ENCODE measurements around the gene TWIST2.

TWIST2 gene

DNA sequence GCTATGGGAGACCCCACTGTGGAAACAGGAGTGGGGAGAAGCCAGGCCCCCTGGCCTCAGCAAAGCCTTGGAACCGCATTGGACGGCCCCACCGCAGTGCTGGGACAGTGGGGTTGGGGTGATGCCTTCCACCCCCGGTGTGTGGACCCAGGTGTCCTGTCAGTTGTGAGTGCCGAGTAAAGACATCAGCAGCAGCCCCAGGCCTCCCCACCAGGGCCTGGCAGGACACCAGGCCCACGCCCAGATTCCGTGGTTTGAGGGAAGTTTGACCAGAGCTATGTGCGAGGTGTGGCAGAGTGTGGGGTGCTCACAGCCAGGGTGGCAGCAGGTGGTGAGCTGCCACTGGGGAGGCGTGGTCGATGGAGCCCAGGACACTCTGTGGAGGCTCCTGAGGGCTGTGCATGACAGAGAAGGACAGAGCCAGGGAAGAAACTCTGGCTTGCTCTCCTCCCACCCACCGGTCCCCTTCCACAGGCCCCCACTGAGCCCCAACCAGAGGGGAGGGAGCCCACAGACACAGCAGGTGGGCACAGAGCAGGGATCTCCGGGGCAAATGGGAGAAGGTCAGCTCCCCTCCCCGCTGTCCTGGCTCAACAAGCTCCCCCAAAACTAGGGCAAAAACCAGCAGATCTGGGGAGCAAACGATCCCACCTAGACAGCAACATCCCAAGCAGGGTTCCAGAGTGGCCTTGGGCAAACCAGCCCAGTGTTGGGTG is 69.1 kb downstream of the TWIST2 start:
- H4K20me1 ChIP-seq (ENCODE audit: insufficient read depth, low read length), result no peaks in the 10 kb centered on the region
- H3K36me3 ChIP-seq (replicated peaks; ENCODE audit: insufficient read depth, low read length), result no peaks in the 10 kb centered on the region
- H3K27ac ChIP-seq (ENCODE audit: low read length), result no peak overlapping the region
- H2AFZ ChIP-seq (ENCODE audit: low read length), result no peak overlapping the region
- H3K9me2 ChIP-seq (replicated peaks; ENCODE audit: insufficient read depth, low read length), result no peaks in the 10 kb centered on the region
- H3K9me3 ChIP-seq (replicated peaks; ENCODE audit: insufficient read depth, low read length), result no peaks in the 10 kb centered on the region
- TF ChIP-seq EZH2 (optimal IDR thresholded peaks at IDR 0.05; ENCODE audit: low read depth, low read length), result no peak
- no peak for TF ChIP-seq EZH2phosphoT487 (IDR thresholded peaks at IDR 0.05; ENCODE audit: low read length)
- no peak for TF ChIP-seq CTCF (IDR thresholded peaks at IDR 0.05; ENCODE audit: low read length)
- H3K4me3 ChIP-seq (ENCODE audit: low read length), result no peak overlapping the region
- no peak overlapping the region for H3K4me2 ChIP-seq (ENCODE audit: low read depth, low read length)
- peaks cover 32% of the 10 kb centered on the region for H3K27me3 ChIP-seq (replicated peaks; ENCODE audit: insufficient read depth, low read length)
- H3K79me2 ChIP-seq (ENCODE audit: low read length), result no peaks in the 10 kb centered on the region
- H3K9ac ChIP-seq (ENCODE audit: low read length), result no peak overlapping the region
- H3K4me1 ChIP-seq (ENCODE audit: low read length), result no peaks in the 10 kb centered on the region
- no peak for DNase-seq
- H3F3A ChIP-seq (ENCODE audit: insufficient read depth, low read length), result no peaks in the 10 kb centered on the region

DNA sequence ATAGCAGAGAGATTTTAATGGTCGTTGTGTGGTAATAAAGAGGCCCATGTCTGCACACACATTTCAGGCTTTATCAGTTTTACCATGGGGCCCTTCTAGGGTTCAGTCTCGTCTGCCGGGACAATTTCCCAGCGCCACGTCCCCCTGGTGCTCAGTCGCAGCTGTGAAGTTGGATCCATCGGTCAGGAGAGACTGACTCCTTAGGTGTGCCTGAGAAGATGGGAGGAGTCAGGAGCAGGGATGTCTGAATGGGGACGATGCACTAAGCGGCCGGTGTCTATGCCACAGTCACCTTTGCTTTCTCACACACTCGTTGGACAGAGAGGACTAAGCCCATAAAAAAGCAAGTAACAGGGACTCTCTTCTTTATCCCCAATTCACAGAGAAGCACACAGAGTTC is 71.4 kb downstream of the TWIST2 start:
- H3K27me3 ChIP-seq (replicated peaks; ENCODE audit: insufficient read depth, low read length), result peaks cover 34% of the 10 kb centered on the region
- H4K20me1 ChIP-seq (ENCODE audit: insufficient read depth, low read length), result no peaks in the 10 kb centered on the region
- H3K79me2 ChIP-seq (ENCODE audit: low read length), result no peaks in the 10 kb centered on the region
- no peaks in the 10 kb centered on the region for H3K36me3 ChIP-seq (replicated peaks; ENCODE audit: insufficient read depth, low read length)
- no peak overlapping the region for H3K27ac ChIP-seq (ENCODE audit: low read length)
- no peaks in the 10 kb centered on the region for H3F3A ChIP-seq (ENCODE audit: insufficient read depth, low read length)
- no peak overlapping the region for H2AFZ ChIP-seq (ENCODE audit: low read length)
- H3K4me3 ChIP-seq (ENCODE audit: low read length), result no peak overlapping the region
- H3K4me1 ChIP-seq (ENCODE audit: low read length), result no peaks in the 10 kb centered on the region
- H3K4me2 ChIP-seq (ENCODE audit: low read depth, low read length), result no peak overlapping the region
- no peak overlapping the region for H3K9ac ChIP-seq (ENCODE audit: low read length)
- TF ChIP-seq EZH2 (optimal IDR thresholded peaks at IDR 0.05; ENCODE audit: low read depth, low read length), result no peak
- TF ChIP-seq EZH2phosphoT487 (IDR thresholded peaks at IDR 0.05; ENCODE audit: low read length), result no peak
- no peak for TF ChIP-seq CTCF (IDR thresholded peaks at IDR 0.05; ENCODE audit: low read length)
- no peaks in the 10 kb centered on the region for H3K9me2 ChIP-seq (replicated peaks; ENCODE audit: insufficient read depth, low read length)
- H3K9me3 ChIP-seq (replicated peaks; ENCODE audit: insufficient read depth, low read length), result no peaks in the 10 kb centered on the region
- no peak for DNase-seq

DNA sequence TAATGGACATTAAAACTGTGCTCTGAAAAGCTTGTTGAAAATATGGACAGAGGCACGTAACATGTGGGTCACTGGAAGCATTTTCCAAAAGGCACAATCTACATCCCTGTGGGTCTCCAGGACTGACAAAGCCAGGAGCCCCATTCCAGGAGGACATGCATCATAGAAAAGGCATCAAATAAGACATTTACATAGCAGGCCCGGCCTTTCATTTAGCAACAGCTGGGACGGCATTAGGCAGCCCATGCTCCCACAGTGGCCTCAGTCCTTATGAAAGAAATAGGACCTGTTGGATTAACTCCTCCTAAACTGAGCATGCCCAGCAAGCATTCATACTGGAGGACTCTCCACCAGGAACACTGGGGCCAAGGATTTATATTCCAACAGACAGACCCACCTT is 72.2 kb downstream of the TWIST2 start:
- Histone ChIP-seq H3K27ac (ENCODE audit: low read length) (no peak overlapping the region), H4K20me1 (ENCODE audit: insufficient read depth, low read length) (no peaks in the 10 kb centered on the region), H3K79me2 (ENCODE audit: low read length) (no peaks in the 10 kb centered on the region), H3K4me3 (ENCODE audit: low read length) (no peak overlapping the region), H3F3A (ENCODE audit: insufficient read depth, low read length) (no peaks in the 10 kb centered on the region), H3K4me2 (ENCODE audit: low read depth, low read length) (no peak overlapping the region), H3K36me3 (replicated peaks; ENCODE audit: insufficient read depth, low read length) (no peaks in the 10 kb centered on the region), H3K4me1 (ENCODE audit: low read length) (no peaks in the 10 kb centered on the region), H3K9ac (ENCODE audit: low read length) (no peak overlapping the region), H3K9me3 (replicated peaks; ENCODE audit: insufficient read depth, low read length) (no peaks in the 10 kb centered on the region), H3K9me2 (replicated peaks; ENCODE audit: insufficient read depth, low read length) (no peaks in the 10 kb centered on the region), H3K27me3 (replicated peaks; ENCODE audit: insufficient read depth, low read length) (peaks cover 34% of the 10 kb centered on the region), H2AFZ (ENCODE audit: low read length) (no peak overlapping the region)
- no peak for DNase-seq
- TF ChIP-seq EZH2 (optimal IDR thresholded peaks at IDR 0.05; ENCODE audit: low read depth, low read length), result no peak
- TF ChIP-seq EZH2phosphoT487 (IDR thresholded peaks at IDR 0.05; ENCODE audit: low read length), result no peak
- no peak for TF ChIP-seq CTCF (IDR thresholded peaks at IDR 0.05; ENCODE audit: low read length)
